Stomach (tissue), 19 donors: ENCODE results near the gene ALPG. TPM values are rescaled to one million over a fixed set of nuclear protein-coding genes. Genes with fewer than 3 reads are reported as not detected.
"Not testable (repeated sequence)": the region's sequence is repeated elsewhere in the genome, so short reads cannot be mapped to it uniquely, and the experiment has no call there.

ENCODE experiments used
- DNase-seq, 2 donors: peaks; one replicate each; pipeline versions ENCODE4 v3.0.0 to v3.0.0-alpha.2; 2013 to 2019
- H3K27ac ChIP-seq, 5 donors: fragments of 200-600 bp in 4 of 5; sonication (generic) in 4 of 5; one replicate each; pipeline ENCODE4 v1.5.1; 2013 to 2019; ENCODE audit warnings: mild to moderate bottlenecking in 1 of 5, moderate library complexity in 1 of 5
- H3K27me3 ChIP-seq, 3 donors: fragments of 200-600 bp; sonication (generic); one replicate each; pipeline ENCODE4 v1.5.1; 2017 to 2019; ENCODE audit warnings: mixed run types in 1 of 3
- H3K36me3 ChIP-seq, 4 donors: fragments of 200-600 bp; sonication (generic); 1 replicate in 3 of 4; 2 replicates in 1 of 4; pipeline ENCODE4 v1.5.1; 2016 to 2019
- H3K4me1 ChIP-seq, 4 donors: fragments of 200-600 bp; sonication (generic); one replicate each; pipeline ENCODE4 v1.5.1; 2016 to 2019
- H3K4me3 ChIP-seq, 4 donors: fragments of 200-600 bp; sonication (generic) in 3 of 4; one replicate each; pipeline ENCODE4 v1.5.1; 2016 to 2019; ENCODE audit warnings: mild to moderate bottlenecking in 1 of 4
- H3K9me3 ChIP-seq, 4 donors: fragments of 200-600 bp; sonication (generic); one replicate each; pipeline ENCODE4 v1.5.1; 2016 to 2019
- EP300 ChIP-seq: sonication (generic); formaldehyde crosslinking; IDR thresholded peaks from one replicate; pipeline ENCODE4 v1.6.1; 2017; ENCODE audit warnings: antibody characterized with exemption
- POLR2A ChIP-seq, 4 donors: fragments of 450-650 bp; IDR thresholded peaks; one replicate each; pipeline ENCODE4 v1.6.1; 2016; ENCODE audit warnings: antibody characterized with exemption in 4 of 4, control low read depth in 2 of 4, mild to moderate bottlenecking in 1 of 4, moderate library complexity in 1 of 4
- POLR2AphosphoS5 ChIP-seq, 3 donors: sonication (generic); formaldehyde crosslinking; IDR thresholded peaks; one replicate each; pipeline ENCODE4 v1.6.1; 2016; ENCODE audit warnings: antibody characterized with exemption in 3 of 3
- WGBS, 5 donors: extraction: QIAGEN DNeasy Blood & Tissue Kit in 3 of 5; methylation state at CpG; one replicate each; pipeline versions ENCODE4 v1.1.5 to v1.1.7; 2013 to 2018; 5-methylcytosine and 5-hydroxymethylcytosine counted together
- intact Hi-C: fragments of 100-400 bp; cut with DNase I; formaldehyde crosslinking; loops from one replicate; pipeline ENCODE4 v1.15.1; 2023; ENCODE audit warnings: low total_unique reads
- long read RNA-seq, 10 donors: transcript quantifications; one replicate each; lab custom pipeline, GENCODE V29; 2026
- polyA plus RNA-seq, 3 donors: library from polyadenylated mRNA; stranded (reverse); fragments of 200-250 nt; gene quantifications; one replicate each; pipeline ENCODE4 v1.2.3, GENCODE V29; 2013
- total RNA-seq, 5 donors: library from RNA; depleted of rRNA; stranded (reverse); fragments of >200 nt; gene quantifications; one replicate each; pipeline versions ENCODE4 v1.1.0 to v1.2.3, GENCODE V29; 2014 to 2016
- TF ChIP-seq, protein P1 (sequence below), 7 experiments: fragments of 450-650 bp in 4 of 7; fragments of 200-600 bp in 3 of 7; sonication (generic) in 3 of 7; IDR thresholded peaks; one replicate each; pipeline ENCODE4 v1.5.1; 2016 to 2019; ENCODE audit warnings: antibody characterized with exemption in 7 of 7, control low read depth in 2 of 7, mild to moderate bottlenecking in 1 of 7
- donor health status: healthy with polysubstance abuse.
- donor health status: Bipolar disorder and iron deficiency.
- donor health status: healthy.

The ALPG gene
- total RNA-seq (not detected), polyA plus RNA-seq (not detected)
- long read RNA-seq, donor 1 = 0 reads
- long read RNA-seq, donor 2 = 0 reads
- long read RNA-seq, donor 3 = 0 reads
- long read RNA-seq, donor 4 = 0 reads
- long read RNA-seq, donor 5 = 0 reads
- long read RNA-seq, donor 6 = 0 reads
- long read RNA-seq, donor 7 = 0 reads
- long read RNA-seq, donor 8 = 0 reads
- long read RNA-seq, donor 9 = 0 reads
- long read RNA-seq, donor 10 = 0 reads

DNA sequence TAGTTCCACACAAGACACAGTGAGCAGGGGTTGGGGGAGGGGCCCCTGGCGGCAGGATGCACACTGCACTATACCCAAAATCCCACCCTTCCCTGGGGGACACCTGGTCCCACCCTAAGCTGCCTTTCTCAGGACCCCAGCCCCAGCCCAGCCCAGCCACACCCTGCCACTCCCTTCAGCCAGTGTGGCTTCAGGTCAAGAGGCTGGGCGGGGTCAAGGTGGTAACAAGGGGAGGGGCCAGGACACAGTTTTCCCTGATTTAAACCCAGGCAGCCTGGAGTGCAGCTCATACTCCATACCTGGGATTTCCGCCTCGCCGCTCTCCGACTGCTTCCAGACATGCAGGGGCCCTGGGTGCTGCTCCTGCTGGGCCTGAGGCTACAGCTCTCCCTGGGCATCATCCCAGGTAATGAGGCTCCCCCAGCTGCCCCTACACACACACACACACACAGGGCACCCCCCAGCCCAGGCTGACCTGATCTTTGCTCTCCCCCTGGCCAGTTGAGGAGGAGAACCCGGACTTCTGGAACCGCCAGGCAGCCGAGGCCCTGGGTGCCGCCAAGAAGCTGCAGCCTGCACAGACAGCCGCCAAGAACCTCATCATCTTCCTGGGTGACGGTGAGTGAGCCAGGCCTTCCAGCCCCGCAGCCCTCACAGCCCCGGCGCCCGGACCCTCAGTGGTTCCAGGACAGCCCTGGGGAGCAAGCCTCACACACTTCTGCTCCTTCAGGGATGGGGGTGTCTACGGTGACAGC lies at the start of gene ALPG:
Gene ALPG, plus strand, starts transcription at position 289 of the 755 bp plus-strand sequence. Its CDS starts 51 bp downstream, at position 340.
- Histone ChIP-seq H3K4me3 (no peak within 1 kb of the TSS), H3K9me3 (no peaks in the 10 kb centered on the region), H3K27ac (no peak within 1 kb of the TSS), H3K36me3 (no peaks in the 10 kb centered on the region), H3K4me1 (no peaks in the 10 kb centered on the region), H3K27me3 (peaks cover 5 to 34% (median 6%) of the 10 kb centered on the region in 3 donors)
- TF ChIP-seq POLR2A (IDR thresholded peaks at IDR 0.05) = no peak
- no peak for TF ChIP-seq POLR2AphosphoS5 (IDR thresholded peaks at IDR 0.05)
- 82 to 91% (median 88%) methylated on average over 8 to 17 of the region's 17 CpGs for WGBS, 5 donors
- peak in 1 of 2 donors; percentile 18 for DNase-seq
- intact Hi-C loops = no loop called here

DNA sequence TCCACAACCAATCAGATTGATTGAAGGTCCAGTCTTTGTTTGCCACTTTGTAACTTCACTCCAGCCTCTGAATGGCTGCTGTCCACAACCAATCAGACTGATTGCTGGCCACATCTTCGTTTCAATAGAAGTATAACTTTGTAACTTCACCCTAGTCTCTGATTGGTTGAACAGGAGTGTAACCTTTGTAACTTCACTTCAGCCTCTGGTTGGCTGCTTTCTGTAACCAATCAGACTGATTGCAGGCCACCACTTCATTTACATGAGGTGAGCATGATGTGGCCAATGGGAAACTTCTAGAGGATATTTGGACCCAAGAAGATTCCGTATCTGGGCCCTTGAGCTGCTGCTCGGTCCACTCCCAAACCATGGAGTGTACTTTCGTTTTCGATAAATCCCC lies 45.0 kb upstream of the ALPG start:
- Histone ChIP-seq H3K27me3 (no peaks in the 10 kb centered on the region), H3K4me3 (no peak overlapping the region), H3K9me3 (no peaks in the 10 kb centered on the region), H3K27ac (no peak overlapping the region), H3K4me1 (peaks cover 0 to 6% (median 0%) of the 10 kb centered on the region in 4 donors), H3K36me3 (no peaks in the 10 kb centered on the region)
- TF ChIP-seq POLR2A (IDR thresholded peaks at IDR 0.05) (no peak), EP300 (no peak)
- intact Hi-C loops = no loop called here
- 87 to 93% (median 91%) methylated on average over 5 of the region's 5 CpGs for WGBS, 5 donors
- DNase-seq = no peak

DNA sequence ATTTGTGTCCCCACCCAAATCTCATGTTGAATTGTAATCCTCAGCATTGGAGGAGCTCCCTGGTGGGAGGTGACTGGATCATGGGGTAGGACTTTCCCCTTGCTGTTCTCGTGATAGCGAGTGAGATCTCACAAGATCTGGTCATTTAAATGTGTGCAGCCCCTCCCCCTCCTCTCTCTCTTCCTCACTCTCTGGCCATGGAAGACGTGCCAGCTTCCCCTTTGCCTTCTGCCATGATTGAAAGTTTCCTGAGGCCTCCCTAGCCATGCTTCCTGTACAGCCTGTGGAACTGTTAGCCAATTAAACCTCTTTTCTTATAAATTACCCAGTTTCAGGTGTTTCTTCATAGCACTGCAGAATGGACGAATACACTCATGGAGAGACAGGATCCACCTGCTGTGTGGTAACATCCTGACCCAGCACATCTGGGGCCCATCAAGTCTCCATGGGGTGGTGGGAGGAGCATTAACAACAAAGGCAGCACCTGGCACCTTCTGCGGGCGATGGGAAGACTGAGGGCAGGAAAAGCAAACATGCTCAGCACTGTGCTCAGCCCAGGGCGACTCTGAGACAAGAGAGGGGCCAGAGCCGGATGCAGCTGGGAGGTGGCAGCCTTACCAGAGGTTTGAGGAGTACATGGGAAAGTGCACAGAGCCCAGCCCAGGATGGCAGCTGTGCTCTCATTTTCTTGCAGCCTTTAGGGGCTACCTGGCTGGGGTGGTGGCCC lies 44.3 kb upstream of the ALPG start:
- Histone ChIP-seq H3K9me3 (no peaks in the 10 kb centered on the region), H3K36me3 (no peaks in the 10 kb centered on the region), H3K4me1 (peaks cover 0 to 6% (median 0%) of the 10 kb centered on the region in 4 donors), H3K4me3 (no peak overlapping the region), H3K27me3 (peaks cover 0 to 5% (median 0%) of the 10 kb centered on the region in 3 donors), H3K27ac (no peak overlapping the region)
- intact Hi-C loops = no loop called here
- DNase-seq = no peak
- TF ChIP-seq POLR2A (IDR thresholded peaks at IDR 0.05) = no peak
- WGBS, 5 donors = 74 to 87% (median 82%) methylated on average over 8 of the region's 8 CpGs

DNA sequence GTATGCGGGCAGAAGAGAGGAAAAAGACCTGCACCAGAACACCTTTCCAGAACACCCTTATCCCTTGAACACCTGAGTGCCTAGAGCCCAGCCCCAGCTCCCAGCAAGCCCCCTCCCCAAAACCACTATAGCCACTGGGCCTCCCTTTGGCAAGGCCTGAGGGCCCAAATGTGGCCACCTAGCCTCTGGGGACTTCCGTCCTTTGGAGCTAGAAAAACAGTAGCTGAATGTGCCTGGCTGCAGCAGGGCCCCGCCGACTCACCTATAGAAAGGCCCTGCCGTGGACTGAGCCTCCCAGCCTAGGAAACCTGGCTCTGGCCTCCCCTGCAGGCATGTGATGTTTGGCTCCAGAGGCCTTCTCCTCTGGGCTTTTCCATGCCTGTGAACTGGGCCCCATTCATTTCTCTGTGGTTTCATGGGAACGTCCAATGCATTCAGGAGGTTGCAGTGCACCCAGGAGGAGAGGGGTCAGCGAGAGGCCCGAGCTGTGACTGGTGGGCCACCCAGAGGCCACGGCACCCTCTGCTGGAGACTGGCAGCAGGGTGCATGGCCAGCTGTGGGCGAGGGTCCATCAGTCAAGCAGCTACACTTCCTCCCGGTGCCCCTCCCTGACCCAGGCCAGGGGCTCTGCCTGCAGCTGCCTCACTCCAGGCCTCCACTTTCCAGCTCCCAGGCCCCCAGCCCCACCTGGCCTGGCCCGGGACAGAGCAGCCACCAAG lies 43.4 kb upstream of the ALPG start:
- intact Hi-C loops, H3K27ac ChIP-seq, H3K36me3 ChIP-seq, H3K4me1 ChIP-seq, DNase-seq, H3K9me3 ChIP-seq: not testable (repeated sequence)
- H3K4me3 ChIP-seq = peak overlapping the region in 2 of 4 donors; percentile 11 to 18
- 76 to 90% (median 86%) methylated on average over 9 to 12 of the region's 12 CpGs for WGBS, 5 donors
- H3K27me3 ChIP-seq = peaks cover 0 to 11% (median 0%) of the 10 kb centered on the region in 3 donors

DNA sequence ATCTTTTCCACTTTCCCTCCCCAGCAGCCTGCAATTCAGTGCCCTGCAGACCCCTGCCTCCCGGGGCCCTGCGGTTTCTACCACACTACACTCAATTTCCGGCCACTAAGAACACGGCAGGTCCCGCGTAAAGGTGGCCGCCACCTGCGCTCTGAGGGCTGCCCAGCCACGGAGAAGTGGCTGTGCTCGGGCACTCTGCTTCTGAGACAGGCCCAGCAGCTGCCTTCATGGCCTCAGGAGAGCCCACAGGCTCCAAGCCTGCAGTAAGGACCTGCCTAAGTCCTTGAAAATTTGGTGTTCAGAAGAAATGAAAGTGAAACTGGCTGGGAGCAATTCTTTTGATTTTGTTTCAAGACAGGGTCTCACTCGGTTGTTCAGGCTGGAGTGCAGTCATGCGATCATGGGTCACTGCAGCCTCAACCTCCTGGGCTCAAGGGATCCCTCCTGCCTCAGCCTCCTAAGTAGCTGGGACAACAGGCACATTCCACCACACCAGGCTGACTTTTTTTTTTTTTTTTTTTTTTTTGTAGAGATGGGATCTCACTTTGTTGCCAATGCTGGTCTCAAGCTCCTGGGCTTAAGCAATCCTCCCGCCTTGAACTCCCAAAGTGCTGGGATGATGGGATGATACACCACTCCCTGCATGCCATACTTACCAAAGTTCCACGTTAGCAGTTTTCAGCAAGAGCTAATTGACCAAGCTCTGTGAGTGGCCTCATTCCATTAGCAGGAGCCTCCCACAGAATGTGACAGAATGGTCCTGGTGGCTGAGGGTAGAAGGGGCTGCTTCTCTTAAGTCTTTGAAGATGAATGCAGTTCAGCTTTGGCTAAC lies 42.6 kb upstream of the ALPG start:
- DNase-seq = peak in 1 of 2 donors; percentile 40
- intact Hi-C loops = no loop called here
- Histone ChIP-seq H3K27me3 (peaks cover 0 to 11% (median 0%) of the 10 kb centered on the region in 3 donors), H3K9me3 (no peaks in the 10 kb centered on the region), H3K4me1 (peaks cover 0 to 6% (median 0%) of the 10 kb centered on the region in 4 donors), H3K27ac (no peak overlapping the region), H3K36me3 (no peaks in the 10 kb centered on the region), H3K4me3 (peak overlapping the region in 3 of 4 donors; percentile 11 to 18 (median 17))
- no peak for TF ChIP-seq POLR2AphosphoS5 (IDR thresholded peaks at IDR 0.05)
- TF ChIP-seq POLR2A (IDR thresholded peaks at IDR 0.05) = no peak
- TF ChIP-seq, protein P1, sequence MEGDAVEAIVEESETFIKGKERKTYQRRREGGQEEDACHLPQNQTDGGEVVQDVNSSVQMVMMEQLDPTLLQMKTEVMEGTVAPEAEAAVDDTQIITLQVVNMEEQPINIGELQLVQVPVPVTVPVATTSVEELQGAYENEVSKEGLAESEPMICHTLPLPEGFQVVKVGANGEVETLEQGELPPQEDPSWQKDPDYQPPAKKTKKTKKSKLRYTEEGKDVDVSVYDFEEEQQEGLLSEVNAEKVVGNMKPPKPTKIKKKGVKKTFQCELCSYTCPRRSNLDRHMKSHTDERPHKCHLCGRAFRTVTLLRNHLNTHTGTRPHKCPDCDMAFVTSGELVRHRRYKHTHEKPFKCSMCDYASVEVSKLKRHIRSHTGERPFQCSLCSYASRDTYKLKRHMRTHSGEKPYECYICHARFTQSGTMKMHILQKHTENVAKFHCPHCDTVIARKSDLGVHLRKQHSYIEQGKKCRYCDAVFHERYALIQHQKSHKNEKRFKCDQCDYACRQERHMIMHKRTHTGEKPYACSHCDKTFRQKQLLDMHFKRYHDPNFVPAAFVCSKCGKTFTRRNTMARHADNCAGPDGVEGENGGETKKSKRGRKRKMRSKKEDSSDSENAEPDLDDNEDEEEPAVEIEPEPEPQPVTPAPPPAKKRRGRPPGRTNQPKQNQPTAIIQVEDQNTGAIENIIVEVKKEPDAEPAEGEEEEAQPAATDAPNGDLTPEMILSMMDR (IDR thresholded peaks at IDR 0.05) = no peak
- no peak for TF ChIP-seq EP300
- 66 to 77% (median 75%) methylated on average over 12 to 14 of the region's 14 CpGs for WGBS, 5 donors

DNA sequence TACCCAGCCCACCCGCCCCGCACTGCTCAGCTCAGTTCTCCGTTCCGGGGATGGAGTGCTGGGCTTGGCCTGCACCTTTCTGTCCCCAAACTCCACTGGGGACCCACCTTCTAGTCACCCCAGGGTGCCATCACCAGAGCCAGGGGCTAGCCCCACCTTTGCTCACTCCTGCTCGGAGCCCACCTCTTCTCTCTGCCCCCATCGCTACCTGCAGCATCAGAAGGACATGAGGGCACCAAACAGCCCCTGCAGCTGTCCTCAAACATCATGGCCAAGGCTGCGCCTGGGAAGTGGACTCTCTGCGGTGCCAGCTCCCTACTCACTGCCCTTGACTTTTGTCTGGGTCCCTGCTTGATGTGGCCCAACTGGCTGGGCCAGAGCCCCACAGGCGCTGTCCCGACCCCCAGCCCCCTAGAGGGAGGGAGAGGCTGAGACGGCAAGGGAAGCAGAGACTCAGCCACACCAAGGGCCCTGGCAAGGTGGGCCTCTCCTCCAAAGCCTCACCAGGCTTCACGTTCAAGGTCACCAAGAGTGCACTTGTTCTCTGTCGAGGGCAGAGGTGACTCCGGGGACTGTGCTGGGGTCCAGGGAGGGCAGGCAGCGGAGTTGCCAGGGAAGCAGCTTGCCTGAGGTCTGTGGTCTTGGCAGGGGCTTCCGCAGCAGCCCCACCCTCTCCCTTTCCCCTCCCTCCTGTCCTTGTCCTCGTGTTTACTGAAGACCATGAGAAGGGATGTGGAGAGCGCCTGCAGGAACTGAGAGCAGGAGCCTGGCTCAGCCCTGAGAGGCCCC lies 41.6 kb upstream of the ALPG start:
- intact Hi-C loops, H3K27ac ChIP-seq, DNase-seq, H3K36me3 ChIP-seq, H3K4me3 ChIP-seq, H3K9me3 ChIP-seq, H3K4me1 ChIP-seq: not testable (repeated sequence)
- peaks cover 0 to 16% (median 0%) of the 10 kb centered on the region in 3 donors for H3K27me3 ChIP-seq
- 72 to 88% (median 80%) methylated on average over 13 to 17 of the region's 18 CpGs for WGBS, 5 donors
